CD4-positive, alpha-beta T cell (primary cell): ENCODE data around the gene DDX31. TPM values are rescaled to one million over a fixed set of nuclear protein-coding genes. Genes with fewer than 3 reads are reported as not detected.

Experiments
- ATAC-seq: fragments of 200-7000 bp; cut with Tn5 transposase; one replicate; pipeline ENCODE4 v1.10.0; 2022; ENCODE audit warnings: mild to moderate bottlenecking; ENCODE audit not compliant: poor library complexity
- CTCF ChIA-PET: fragments of 350-600 bp; sonication (Branson Sonifier 250); formaldehyde crosslinking; loops from one replicate; lab custom pipeline; 2021; ENCODE audit warnings: antibody characterized with exemption, inconsistent platforms; lab: Charles Lee
- POLR2A ChIA-PET: fragments of 350-600 bp; sonication (Branson Sonifier 250); formaldehyde crosslinking; loops from one replicate; lab custom pipeline; 2021; ENCODE audit warnings: antibody characterized with exemption, inconsistent platforms; lab: Charles Lee
- DNase-seq, 14 experiments: peaks; one replicate each; pipeline ENCODE4 v3.0.0-alpha.2; 2013 to 2020; ENCODE audit warnings: mixed read lengths in 2 of 14
- H3K27ac ChIP-seq, 2 donors: one replicate each; pipeline versions ENCODE4 v1.5.1 to v1.7.0; 2013; ENCODE audit warnings: low read length in 2 of 2, low read depth in 1 of 2, mild to moderate bottlenecking in 1 of 2
- H3K27me3 ChIP-seq, 2 experiments: 1 replicate in 1 of 2; 2 replicates in 1 of 2; pipeline versions ENCODE4 v1.6.1 to v1.7.0; 2013; ENCODE audit warnings: low read length in 2 of 2, control low read depth in 1 of 2, mild to moderate bottlenecking in 1 of 2, moderate library complexity in 1 of 2; ENCODE audit not compliant: insufficient read depth in 2 of 2, control insufficient read depth in 1 of 2
- H3K36me3 ChIP-seq: one replicate; pipeline ENCODE4 v1.6.1; 2013; ENCODE audit warnings: low read length, control low read depth; ENCODE audit not compliant: insufficient read depth
- H3K4me1 ChIP-seq: one replicate; pipeline ENCODE4 v1.6.1; 2013; ENCODE audit warnings: low read length, control low read depth; ENCODE audit not compliant: insufficient read depth
- H3K4me3 ChIP-seq: one replicate; pipeline ENCODE4 v1.5.1; 2013; ENCODE audit warnings: mild to moderate bottlenecking, low read length, moderate library complexity
- H3K9me3 ChIP-seq, 2 experiments: 1 replicate in 1 of 2; 2 replicates in 1 of 2; pipeline versions ENCODE4 v1.6.1 to v1.7.0; 2013; ENCODE audit warnings: low read length in 2 of 2, mild to moderate bottlenecking in 2 of 2, control low read depth in 1 of 2, moderate library complexity in 1 of 2; ENCODE audit not compliant: control insufficient read depth in 1 of 2, insufficient read depth in 1 of 2
- H3K27ac Mint-ChIP-seq: one replicate; pipeline ENCODE4 v1.8.0; 2020; ENCODE audit warnings: mixed read lengths
- H3K27me3 Mint-ChIP-seq: one replicate; pipeline ENCODE4 v1.8.0; 2021; ENCODE audit warnings: mixed read lengths
- H3K36me3 Mint-ChIP-seq: one replicate; pipeline ENCODE4 v1.8.0; 2021; ENCODE audit warnings: low read depth, mixed read lengths
- H3K4me1 Mint-ChIP-seq: one replicate; pipeline ENCODE4 v1.8.0; 2021; ENCODE audit warnings: low read depth, mixed read lengths
- H3K4me3 Mint-ChIP-seq: one replicate; pipeline ENCODE4 v1.8.0; 2020; ENCODE audit warnings: mild to moderate bottlenecking, mixed read lengths
- H3K9me3 Mint-ChIP-seq: one replicate; pipeline ENCODE4 v1.8.0; 2020; ENCODE audit warnings: mixed read lengths
- CTCF ChIP-seq: fragments of 200-600 bp; IDR thresholded peaks from one replicate; pipeline ENCODE4 v1.8.0; 2022; ENCODE audit warnings: antibody characterized with exemption, mild to moderate bottlenecking
- intact Hi-C, 2 experiments: fragments of 100-400 bp; cut with DNase I in 1 of 2; cut with micrococcal nuclease in 1 of 2; formaldehyde crosslinking; loops; one replicate each; pipeline versions ENCODE4 v1.15.1 to v1.9.0; 2023 to 2025; cut with DNase I, micrococcal nuclease
- total RNA-seq, 174 experiments: library from RNA in 2 of 174; stranded (reverse) in 2 of 174; gene quantifications; one replicate each; pipeline ENCODE4 v1.2.3 and lab custom pipeline; 2021 to 2026

Gene DDX31
- total RNA-seq, 2 experiments from 2014 or later, result 11.0 to 11.3 TPM

GRCh38 chr9:132637801-132638200, 32.0 kb downstream of the DDX31 start:
- Mint-ChIP-seq H3K4me3 (no peak overlapping the region), H3K4me1 (no peaks in the 10 kb centered on the region), H3K9me3 (no peaks in the 10 kb centered on the region), H3K36me3 (peaks cover 84% of the 10 kb centered on the region), H3K27me3 (no peaks in the 10 kb centered on the region), H3K27ac (no peak overlapping the region)
- ChIA-PET POLR2A (no interaction called here), CTCF (no interaction called here)
- peaks cover 63% of the 10 kb centered on the region for H3K36me3 ChIP-seq
- intact Hi-C loops, result no loop called here
- no peaks in the 10 kb centered on the region for H3K9me3 ChIP-seq
- no peak overlapping the region for H3K27ac ChIP-seq
- H3K27me3 ChIP-seq, result no peaks in the 10 kb centered on the region
- TF ChIP-seq CTCF, result no peak
- ATAC-seq (no peak), DNase-seq (no peak)
- H3K4me3 ChIP-seq, result no peak overlapping the region
- no peaks in the 10 kb centered on the region for H3K4me1 ChIP-seq

GRCh38 chr9:132637351-132637750, 32.4 kb downstream of the DDX31 start:
- H3K36me3 ChIP-seq, result peaks cover 61% of the 10 kb centered on the region

DNA sequence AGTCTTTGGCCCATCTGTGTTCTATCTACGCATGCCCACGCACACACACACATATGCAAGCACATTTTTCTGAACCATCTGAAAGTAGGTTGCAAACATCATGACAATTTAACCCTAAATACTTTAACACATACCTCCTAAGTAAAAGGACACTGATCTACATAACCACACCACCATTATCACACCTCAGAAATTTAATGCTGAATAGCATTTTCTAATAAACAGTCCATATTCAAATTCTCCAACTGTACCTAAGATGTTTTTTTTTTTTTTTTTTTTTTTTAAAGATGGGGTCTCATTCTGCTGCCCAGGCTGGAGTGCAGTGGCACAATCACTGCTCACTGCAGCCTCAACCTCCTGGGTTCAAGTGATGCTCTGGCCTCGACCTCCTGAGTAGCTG, 35.5 kb downstream of the DDX31 start:
- no peaks in the 10 kb centered on the region for H3K4me1 ChIP-seq
- Mint-ChIP-seq H3K9me3 (no peaks in the 10 kb centered on the region), H3K27ac (no peak overlapping the region), H3K36me3 (peaks cover 85% of the 10 kb centered on the region), H3K27me3 (no peaks in the 10 kb centered on the region), H3K4me1 (no peaks in the 10 kb centered on the region), H3K4me3 (no peak overlapping the region)
- CTCF ChIA-PET, result interaction anchor here (0.7 kb wide), 1 partner anchor 1573 kb away, joined by 3 read pairs; no protein-coding TSS in a partner anchor
- intact Hi-C loops, result no loop called here
- H3K27ac ChIP-seq, result no peak overlapping the region
- ATAC-seq (no peak), DNase-seq (no peak)
- peaks cover 56% of the 10 kb centered on the region for H3K36me3 ChIP-seq
- no peak overlapping the region for H3K4me3 ChIP-seq
- H3K9me3 ChIP-seq, result no peaks in the 10 kb centered on the region
- POLR2A ChIA-PET, result no interaction called here
- no peak for TF ChIP-seq CTCF
- H3K27me3 ChIP-seq, result no peaks in the 10 kb centered on the region

More at GRCh38 chr9:132637351-132637750, 32.4 kb downstream of the DDX31 start:
- H3K4me3 Mint-ChIP-seq, result no peak overlapping the region
- no peaks in the 10 kb centered on the region for H3K27me3 Mint-ChIP-seq
- CTCF ChIA-PET, result no interaction called here
- Histone ChIP-seq H3K4me1 (no peaks in the 10 kb centered on the region), H3K9me3 (no peaks in the 10 kb centered on the region), H3K27ac (no peak overlapping the region), H3K27me3 (no peaks in the 10 kb centered on the region), H3K4me3 (no peak overlapping the region)
- no peak for TF ChIP-seq CTCF
- no peak overlapping the region for H3K27ac Mint-ChIP-seq
- POLR2A ChIA-PET, result no interaction called here
- H3K9me3 Mint-ChIP-seq, result no peaks in the 10 kb centered on the region
- peaks cover 84% of the 10 kb centered on the region for H3K36me3 Mint-ChIP-seq
- no peak for DNase-seq
- no peaks in the 10 kb centered on the region for H3K4me1 Mint-ChIP-seq
- no peak for ATAC-seq
- intact Hi-C loops, result no loop called here
